HG03060 (cell line): ENCODE results near the gene MALL.
"Not testable (repeated sequence)": the region's sequence is repeated elsewhere in the genome, so short reads cannot be mapped to it uniquely, and the experiment has no call there.

Source experiments
- ATAC-seq: cut with Tn5 transposase; IDR thresholded peaks from one replicate; pipeline ENCODE4 v1.9.1; 2021; ENCODE audit warnings: low read depth, moderate number of reproducible peaks; ENCODE audit not compliant: unreplicated experiment

Gene MALL

DNA sequence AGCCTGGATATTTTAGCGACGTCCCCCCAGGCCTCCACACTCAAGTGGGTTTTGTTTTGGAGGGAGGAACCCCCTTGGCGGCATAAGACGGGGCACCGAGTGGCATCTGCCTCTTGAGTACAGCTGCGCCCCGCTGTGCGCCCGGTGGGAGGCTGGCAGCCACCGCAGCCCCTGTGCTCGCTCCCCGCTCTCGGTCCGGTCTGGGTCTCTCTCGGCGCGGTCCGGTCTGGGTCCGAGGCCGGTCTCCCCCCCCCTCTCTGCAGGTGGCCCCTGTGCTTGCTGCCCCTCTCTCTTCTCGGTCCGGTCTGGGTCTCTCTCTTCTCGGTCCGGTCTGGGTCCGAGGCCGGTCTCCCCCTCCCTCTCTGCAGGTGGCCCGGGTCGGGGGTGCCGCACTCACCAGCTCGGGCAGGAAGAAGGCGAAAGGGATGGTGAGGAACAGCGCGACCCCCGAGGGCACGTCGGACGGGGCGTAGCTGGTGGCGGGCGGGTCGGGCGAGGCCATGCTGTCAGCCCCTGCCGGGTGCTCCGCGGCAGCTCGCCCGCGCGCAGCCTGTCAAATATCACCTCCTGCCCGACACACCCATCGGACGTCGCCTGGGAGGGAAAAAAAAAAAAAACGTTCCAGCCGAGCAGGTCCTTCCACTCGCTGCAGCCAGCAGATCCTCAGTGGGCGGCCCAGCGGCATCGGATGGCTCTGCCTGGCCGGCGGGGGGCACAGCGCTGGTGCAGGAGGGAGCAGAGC is at the start of gene MALL:
MALL (minus strand) TSS at position 532 of the 742 bp plus-strand sequence; CDS start at position 502, 30 bp downstream.
- ATAC-seq: no peak

DNA sequence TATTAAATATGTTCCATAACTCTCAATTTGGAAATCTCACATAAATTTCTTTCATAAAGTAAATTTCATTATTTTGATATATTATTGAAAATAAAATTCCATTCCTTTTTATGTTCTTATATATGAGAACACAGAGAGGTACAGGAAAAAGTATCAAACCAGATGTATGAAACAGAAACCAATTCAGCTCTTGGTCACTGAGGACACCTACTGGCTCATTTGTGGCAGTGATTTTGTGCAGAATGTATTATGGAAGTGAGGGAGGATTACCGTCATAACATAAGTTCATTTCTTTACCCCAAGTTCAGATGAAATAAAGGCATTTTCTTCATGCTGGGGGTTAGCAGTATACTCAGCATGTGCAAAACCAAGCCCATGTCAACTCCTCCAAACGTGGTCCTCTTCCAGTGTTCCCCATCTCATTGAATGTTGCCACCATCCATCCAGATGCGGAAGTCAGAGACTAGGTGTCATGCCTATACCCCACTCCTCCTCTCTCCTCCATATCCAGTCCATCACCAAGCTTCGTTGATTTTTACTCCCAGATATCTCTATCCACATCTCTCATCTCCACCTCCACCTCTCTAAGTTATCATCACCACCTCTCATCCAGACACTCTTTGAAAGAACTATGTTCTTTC is 41.7 kb upstream of the MALL start:
- peak; percentile 49 for ATAC-seq

DNA sequence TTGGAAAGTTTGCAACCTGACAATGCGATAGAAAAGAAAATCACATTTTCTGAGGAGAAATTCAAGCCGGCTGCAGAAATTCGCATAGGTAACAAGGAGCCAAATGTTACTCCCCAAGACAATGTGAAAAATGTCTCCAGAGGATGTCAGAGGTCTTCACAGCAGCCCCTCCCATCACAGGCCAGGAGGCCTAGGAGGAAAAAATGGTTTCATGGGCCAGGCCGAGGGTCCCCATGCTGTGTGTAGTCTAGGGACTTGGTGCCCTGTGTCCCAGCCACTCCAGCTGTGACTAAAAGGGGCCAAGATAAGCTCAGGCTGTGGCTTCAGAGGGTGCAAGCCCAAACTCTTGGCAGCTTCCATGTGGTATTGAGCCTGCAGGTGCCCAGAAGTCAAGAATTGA is 39.2 kb upstream of the MALL start:
- not testable (repeated sequence) for ATAC-seq

DNA sequence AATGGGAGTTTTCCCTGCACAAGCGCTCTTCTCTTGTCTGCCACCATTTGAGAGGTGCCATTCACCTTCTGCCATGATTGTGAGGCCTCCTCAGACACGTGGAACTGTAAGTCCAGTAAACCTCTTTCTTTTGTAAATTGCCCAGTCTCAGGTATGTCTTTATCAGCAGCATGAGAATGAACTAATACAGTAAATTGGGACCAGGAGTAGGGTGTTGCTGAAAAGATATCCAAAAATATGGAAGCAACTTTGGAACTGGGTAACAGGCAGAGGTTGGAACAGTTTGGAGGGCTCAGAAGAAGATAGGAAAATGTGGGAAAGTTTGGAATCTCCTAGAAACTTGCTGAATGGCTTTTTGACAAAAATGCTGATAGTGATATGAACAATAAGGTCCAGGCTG is 38.6 kb upstream of the MALL start:
- ATAC-seq: not testable (repeated sequence)

DNA sequence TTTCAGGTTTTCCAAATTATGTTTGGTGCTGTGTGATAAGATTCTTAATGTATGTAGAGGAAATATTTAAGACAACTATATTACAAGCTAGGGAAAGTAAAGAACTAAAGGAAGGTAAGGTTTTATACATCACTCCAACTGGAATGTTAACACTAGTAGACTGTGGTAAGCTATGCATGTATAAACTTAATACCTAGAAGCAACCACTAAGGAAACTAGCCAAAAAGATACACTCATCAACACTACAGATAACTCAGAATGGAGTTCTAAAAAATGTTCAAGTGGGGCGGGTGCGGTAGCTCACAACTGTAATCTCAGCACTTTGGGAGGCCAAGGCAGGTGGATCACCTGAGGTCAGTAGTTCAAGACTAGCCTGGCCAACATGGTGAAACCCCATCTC is 37.8 kb upstream of the MALL start:
- no peak for ATAC-seq

DNA sequence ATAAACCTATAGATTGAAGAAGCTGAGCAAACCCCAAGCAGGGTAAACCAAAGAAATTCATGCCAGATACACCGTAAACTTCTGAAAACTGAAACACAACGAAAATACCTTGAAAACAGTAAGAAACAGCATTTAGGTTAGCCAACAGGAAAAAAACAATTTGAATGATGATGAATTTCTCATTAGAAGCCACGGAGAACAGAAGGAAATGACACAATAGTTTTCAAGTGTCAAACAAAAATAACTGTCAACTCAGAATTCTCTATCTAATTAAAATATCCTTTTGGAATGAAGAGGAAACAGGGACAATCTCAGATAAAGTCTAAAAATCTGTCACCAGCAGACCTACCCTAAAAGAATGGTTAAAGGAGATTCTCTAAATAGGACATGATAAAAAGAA is 37.3 kb upstream of the MALL start:
- ATAC-seq: no peak

DNA sequence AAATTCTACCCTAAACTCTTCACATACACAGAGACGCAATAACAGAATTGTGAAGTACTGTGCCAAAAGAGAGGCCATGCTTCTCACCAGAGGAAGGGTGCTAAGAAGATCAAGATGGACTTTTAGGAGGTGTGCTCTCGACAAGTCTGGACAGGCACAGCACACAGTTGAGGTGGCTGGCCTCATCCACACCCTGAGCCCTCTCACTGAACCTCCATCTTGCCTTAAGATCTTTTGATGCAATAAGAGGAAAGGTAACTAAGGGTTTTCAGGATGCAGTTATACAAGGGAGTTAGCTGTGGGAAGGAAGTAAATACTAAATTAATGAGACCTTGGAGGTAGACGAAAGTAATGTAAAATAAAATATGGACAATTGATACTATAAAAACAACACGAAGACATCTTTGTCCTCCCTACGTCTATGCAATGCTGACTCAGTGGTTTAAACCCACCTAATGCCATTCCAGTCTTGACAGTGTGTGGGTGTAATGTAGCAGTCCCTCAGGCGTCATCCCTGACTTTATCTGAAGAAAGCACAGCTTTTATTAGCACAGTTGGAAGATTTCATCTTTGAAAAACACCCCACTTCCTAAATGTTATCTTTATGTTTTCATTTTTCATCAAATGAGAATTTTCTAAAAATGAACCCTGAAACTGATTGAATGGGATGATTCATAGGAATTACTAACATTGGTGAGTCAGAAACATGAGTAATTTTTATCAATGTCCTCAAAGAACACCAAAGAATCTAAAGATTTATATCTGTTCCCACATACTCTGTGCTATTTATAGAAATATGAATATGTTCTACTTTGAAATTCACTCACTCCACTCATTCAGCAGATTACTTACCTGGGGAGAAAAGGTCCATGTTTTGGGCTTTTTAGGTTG is 34.0 kb upstream of the MALL start:
- no peak for ATAC-seq

DNA sequence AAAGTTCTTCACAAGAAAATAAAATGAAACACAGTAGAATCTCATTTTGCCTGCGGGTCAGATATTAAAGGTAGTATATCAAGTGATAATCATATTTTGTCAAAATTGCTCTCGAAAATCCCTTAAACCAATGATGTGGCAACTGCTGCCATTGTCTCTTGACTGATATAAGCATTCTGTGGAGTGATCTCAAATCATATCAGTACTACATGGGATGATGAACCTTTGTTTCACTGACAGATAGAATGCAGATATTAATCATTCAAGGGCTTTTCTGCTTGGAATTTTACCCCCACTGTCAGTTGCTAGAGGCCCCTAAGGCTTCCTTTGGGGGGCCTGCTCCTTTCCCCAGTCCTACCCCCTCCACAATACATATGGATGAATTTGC is 31.3 kb upstream of the MALL start:
- ATAC-seq: no peak

DNA sequence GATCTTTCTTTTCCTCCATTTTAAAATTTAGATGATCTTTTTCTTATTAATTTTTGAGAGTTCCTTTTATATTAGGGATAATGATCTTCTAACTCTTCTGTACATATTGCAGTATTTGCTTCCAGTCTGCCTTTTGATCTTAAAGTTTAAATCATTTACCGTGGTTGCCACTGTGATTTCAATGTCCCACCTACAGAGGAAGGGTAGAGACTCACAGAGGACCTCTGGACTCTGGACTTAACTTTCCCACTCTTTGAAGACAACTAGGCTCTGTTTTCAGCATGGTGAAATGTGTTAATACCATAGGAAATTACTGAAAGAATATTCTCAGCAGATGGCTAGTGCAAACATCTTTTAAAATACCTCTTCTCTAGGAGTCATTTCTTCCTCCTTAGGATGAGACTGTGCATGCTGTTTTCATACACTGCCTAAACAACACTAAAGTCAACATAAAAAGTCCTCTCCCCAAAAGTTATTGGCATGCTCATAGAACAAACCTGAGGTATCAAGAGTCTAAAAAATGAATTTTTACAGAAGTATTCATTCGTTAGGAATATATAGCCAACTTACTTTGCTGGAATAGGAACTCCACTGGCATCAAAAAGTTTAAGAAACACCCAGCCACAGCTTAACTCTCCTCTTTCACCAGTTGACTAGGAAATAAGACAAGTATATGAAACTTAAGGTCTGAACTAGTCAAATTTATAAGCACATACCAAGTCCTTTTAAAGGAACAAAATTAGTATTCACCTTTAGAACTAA is 30.7 kb upstream of the MALL start:
- ATAC-seq: no peak

DNA sequence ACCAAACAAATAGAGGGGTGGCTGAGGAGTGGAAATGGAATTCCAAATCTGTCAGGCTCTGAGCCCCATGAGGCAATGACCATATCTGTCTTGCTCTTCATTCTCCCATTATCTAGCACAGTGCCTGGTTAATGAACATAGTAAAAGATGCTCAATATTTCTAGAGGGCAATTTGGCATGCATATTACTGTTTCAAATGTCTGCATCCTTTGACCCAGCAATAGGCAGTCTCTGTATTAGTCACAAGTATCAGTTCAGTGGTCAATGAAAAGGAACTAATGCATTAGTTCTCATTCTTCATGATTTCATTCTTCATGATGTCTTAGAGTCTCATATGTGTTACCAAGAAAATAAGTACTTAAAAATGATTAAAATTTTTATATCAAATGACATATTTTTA is 28.4 kb upstream of the MALL start:
- ATAC-seq: no peak

DNA sequence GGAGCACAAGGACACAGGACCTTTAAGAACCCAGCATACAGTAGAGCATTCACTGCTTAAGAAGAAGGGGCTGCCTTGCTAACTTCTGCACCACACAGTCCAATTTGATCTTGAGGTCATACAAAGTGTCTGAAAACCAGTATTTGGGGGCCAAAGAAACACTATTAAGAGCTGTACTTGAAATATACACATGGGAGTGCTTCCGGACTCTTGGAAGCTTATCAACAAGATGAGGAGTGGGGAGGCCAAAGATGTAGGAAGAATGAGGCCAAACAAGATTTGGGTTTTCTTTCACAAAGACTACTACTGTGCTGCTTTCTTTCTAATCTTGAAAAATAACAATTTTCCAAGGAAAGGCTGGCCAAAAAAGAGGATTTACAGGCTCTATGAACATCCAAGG is 24.8 kb upstream of the MALL start:
- no peak for ATAC-seq

DNA sequence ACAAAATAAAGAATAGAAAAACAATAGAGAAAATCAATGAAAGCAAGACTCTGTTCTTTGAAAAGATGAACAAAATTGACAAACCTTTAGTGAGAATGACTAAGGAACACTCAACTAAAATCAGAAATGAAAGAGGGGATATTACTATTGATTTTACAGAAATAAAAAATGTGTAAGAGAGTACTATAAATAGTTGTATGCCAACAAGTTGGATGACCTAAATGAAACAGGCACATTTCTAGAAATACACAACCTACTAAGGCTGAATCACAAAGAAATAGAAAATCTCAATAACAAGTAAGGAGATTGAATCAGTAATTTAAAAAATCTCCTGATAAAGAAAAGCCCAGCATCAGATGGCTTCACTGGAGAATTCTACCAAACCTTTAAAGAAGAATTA is 18.4 kb upstream of the MALL start:
- no peak for ATAC-seq

DNA sequence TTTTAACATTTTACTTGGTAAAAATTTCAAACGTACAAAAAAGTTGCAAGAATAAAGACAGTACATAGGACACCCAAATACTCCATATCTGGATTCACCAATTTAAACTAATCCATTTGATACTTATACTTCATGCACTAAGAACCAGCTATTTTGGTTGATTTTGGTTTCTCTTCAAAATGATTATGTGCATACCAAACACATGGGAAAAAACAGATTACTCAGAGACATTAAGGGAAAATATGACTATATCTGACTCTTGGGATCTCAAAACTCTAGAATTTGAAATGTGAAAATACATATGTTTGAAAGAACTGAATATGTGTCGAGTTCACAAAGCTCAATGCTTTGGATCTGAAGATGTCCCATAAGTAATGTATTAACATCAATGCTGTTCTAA is 15.5 kb upstream of the MALL start:
- ATAC-seq: no peak

DNA sequence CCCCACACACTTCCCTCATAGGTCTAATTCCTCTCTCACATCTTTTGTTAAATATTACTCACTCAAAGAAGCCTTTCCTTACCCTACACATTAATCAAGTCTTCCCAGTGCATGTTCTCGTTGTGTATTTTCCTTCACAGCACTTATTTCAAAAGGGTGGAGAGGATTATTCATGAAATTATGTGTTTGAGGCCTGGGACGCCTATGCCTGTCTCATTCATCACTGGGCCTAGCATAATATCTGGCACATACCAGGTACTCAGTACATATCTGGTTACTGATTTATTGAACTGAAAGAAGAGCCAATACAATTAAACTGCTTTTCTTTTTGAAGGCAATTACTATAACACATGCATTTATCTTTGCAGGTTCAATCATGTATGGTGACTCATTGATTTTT is 15.1 kb upstream of the MALL start:
- ATAC-seq: no peak

DNA sequence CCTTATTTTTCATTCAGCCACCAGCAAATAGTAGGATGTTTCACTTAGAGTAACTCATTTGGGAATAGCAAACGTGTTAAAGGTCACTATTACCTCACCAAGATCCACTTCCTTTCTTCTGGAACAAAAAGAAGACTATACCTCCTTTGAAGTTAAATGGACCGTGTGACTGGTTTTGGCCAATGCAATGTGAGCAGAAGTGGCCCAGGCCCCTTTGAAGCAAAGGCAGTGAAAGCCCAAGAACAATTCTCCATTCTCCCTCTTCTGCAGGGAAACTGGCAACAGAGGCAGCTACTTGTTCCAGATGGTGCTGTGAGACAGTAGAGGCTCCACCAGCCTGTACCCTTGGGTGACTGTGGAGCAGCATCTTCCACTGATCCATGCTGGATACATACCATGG is 11.3 kb upstream of the MALL start:
- no peak for ATAC-seq

DNA sequence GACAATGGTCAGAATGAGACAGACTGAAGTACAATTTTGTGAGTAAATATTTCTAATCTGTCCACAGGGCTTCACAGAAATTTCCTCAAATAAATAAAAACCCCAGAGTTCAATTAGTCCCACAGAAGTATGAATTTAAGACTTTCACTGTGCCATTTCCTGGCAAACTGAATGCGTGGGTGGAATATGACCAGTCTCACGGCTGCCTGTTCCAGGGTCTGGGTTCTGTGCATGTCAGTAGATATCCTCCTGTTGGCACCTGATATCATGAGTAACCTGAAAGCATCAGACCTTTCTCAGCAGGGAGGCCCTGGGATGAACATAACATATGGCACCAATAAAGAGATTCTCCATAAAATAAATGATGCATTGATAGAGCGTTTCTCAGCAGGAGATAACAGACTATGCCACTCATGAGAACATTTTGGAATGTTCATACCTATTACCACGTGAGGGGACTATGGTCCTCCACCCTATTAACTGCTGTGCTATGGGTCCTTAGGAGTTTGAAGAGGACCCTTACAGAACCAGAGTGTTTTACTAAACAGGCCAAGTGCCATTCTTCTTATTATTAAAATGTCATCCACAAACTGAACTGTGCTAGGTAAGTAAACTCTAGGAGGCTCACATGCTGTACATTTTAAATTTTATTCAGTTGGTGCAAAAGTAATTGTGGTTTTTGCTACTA is 10.6 kb upstream of the MALL start:
- no peak for ATAC-seq

DNA sequence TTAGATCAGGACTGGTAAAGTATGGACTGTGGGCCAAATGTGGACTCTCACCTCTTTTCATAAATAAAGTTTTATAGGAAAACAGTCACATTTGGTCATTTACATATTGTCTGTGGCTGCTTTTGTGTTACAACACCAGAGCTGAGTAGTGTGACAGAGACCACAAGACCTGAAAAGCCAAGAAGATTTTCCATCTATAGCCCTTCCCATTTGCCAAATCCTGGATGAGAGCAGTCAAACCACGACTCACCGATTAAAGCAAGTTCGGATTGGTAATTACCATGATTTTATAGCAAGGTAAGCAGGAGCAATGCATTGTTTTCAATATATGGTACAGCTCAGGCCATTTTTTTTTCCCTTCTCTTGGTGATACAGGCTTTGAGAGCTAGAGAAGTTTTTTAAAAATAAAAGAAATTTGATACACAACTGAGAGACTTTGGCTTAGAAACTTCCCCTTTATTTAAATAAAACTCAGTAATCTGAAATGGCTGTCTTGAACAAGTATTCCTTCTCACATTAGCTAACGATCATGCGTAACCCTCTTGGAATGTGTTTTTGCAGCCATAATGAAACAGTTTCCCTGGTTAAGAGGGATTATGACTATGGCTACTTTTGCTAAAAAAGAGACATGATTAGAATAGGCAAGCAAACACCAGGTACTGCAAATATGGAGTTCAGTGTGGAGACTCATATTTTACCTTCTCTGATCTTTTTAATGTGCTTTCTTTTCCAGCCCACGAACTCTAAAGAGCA is 9.5 kb upstream of the MALL start:
- ATAC-seq: no peak

DNA sequence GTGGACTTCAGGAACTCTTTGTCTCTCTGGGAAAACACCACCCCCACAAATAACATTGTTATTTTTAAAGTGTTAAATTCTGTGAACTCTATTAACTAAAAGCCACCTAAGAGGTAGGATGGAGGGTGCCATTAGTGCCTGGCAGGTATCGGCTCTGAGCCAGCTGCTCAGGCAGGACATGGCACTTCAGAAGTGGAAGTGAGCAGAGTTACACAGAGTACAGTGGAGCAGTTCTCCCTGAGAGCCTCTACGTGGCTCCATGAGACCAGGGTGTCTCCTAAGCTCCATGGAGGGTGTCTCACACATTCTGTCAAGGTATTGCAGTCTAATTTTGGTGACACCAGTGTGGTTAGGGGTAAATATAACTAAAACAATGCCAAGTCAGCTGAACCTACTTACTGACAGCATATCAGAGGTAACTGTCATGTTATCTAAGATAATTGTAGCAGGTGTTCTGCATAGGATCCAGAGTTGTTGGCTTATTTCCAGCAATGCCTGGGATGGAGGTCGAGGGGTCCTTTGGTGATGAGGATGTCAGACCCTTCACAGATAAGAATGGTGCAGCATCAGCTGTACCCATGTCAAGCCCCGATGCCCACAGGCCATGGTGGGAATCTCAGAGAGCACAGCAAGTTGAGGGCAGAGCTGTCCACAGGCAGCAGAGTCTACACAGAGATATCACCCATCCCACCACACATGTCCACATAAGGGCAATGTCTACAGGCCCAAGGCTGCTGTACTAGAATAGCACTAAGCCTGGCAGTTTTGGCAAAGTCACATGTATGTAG is 8.6 kb upstream of the MALL start:
- ATAC-seq: no peak

DNA sequence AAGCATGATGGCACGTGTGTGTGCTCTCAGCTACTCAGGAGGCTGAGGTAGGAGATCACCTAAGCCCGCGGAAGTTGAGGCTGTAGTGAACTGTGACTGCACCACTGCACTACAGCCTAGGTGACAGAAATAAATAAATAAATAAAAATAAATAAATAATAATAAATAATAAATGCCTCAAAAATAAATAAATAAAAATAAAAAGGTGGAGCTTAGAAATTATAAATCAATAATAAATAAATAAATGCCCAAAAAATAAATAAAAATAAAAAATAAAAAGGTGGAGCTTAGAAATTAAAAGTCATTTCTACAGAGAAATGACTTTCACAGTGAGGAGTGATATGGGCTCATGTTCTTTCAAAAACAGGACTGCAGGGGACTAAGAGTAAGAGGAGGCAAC is 6.0 kb upstream of the MALL start:
- ATAC-seq: no peak
